Stimulated activated CD8-positive, alpha-beta memory T cell treated with anti-CD3 and anti-CD28 coated beads, Interleukin-7, amount 100 ng/mL, for 48 hours (primary cell): Measurements from ENCODE around the gene RPLP1.
A peak's percentile ranks its signal among the peaks of the same experiment; 100 is the strongest.

Experiments used
- DNase-seq, 2 donors: peaks; one replicate each; pipeline ENCODE4 v3.0.0-alpha.2; 2020; ENCODE audit warnings: low read depth in 1 of 2; ENCODE audit errors: extremely low read depth in 1 of 2

RPLP1 gene

DNA sequence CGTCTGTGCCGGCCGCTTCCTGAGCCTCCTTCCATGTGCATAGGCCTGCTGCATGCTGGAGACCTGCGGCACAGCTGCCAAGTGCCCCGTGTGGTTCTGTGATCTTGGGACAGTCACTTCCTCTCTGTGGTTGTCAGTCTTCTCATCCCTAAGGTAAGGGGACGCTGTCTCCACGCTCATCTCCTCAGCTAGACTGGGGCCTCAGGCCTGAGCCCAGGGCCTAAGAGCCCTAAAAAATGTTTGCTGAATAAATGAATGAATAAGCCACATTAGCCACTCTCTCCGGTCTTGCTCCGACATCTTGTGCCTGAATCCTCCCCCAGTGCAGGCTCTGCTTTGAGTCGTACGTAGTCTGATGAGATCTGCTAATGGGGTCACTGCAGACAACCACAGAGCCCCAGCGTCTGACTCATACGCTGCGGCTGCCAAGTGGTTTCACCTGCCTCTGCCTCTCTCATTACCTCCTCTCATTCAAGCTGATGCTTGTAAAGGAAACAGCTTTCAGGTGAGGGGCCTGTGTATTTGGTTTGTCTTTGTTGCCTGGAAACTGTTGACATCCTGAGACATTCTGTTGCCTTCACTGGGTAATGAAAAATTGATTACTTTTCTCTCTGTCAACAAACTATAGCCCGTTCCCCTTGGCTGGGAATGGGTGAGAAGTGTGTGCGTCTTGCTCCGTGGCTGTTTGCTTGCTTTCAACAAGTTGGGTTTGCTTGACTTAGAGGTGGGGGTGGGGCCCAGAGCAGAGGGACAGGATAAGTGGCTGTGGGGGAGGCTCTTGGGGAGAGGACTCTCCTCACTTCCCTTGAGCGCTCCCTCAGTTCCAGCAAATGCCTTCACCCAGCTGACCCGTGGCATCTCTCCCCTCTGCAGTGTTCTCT lies 15.9 kb downstream of the RPLP1 start:
- peak; percentile 66 to 79 for DNase-seq

DNA sequence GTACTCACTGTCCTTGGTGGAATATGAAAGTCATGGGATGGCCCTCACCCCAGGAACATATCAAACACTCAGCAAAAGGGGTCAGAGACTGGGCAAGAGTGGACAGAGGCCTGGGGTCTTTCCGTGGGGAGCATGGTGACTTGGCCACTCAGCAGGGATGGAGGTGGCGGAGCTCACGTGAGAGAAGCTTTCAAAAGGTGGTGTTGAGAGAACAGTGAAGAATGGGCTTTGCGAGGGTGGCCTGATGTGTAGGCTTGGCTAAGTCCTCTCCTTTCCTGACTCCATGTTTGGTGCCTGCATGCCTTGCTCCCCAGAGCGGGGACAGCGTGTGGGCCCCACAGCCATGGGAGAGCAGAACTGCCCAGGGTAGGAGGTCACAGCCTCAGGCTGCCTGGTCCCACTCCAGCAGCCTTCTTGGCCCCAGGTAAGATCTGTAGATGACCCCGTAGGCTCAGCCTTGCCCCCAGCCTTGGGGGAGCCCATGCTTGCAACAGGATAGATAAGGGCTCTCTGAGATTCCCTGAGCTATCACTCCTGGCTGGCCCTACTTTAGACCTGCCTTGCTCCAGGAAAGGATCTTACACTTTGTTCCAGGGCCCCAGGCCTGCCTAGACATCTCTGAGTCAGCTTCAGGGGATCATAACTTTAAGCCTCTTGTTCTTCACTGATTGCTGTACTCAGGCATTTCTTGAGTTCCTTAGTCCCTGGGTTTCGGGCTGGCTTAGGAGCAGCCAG lies 17.0 kb downstream of the RPLP1 start:
- DNase-seq = no peak

DNA sequence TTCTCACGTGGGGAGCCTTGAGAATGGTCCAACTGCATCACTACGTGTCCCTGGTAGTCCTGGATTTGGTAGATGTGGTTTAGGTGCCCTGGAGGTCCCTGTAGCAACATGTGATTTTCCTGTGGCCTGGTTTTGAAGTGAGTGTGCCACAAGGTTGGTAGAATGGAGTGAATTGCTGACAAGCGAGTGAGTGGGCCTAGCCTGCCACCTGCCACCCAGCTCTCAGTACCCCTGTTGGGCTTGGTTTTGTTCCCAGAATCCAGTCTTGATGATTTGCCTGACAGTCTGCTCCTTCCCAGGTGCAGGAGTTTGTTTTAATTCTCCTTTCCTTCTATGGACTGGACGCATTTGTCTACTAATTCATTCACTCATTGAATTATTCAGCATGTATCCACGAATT lies 19.4 kb downstream of the RPLP1 start:
- no peak for DNase-seq

DNA sequence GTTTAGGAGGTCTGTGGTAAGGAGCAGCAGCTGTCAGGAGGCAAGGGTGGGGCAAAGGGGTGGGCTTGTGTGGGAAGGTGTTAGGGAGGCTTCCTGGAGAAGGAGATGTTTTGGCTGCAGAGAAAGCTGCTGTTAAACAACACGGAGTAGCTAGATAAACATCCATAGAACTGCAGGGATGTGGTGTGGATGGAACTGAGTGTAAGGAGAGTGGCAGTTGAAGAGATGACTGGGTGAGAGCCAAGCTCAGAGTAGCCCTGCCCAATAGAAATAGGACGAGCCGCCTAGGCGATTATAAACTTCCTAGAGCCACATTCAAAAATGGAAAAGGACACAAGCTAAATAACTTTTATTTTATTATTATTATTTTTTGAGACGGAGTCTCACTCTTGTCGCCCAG lies 19.9 kb downstream of the RPLP1 start:
- no peak for DNase-seq

DNA sequence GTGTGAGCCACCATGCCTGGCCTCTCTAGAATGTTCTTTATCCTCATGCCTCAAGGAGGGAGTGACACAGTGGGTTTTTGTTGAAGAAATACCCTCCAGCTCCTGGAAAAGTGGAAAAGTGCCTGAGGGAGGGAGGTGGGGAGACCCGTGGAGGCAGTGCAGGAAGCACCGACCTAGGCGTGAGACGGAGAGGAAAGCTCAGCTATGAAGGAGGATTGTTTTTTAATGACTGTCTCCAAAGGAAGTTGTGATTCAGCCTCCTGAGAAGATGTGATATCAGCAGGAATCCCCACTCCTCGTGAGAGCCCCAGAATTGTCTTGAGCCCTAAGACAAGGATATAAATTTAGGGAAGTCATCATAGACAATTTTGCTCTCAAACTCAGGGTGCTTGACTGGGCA lies 21.7 kb downstream of the RPLP1 start:
- no peak for DNase-seq

DNA sequence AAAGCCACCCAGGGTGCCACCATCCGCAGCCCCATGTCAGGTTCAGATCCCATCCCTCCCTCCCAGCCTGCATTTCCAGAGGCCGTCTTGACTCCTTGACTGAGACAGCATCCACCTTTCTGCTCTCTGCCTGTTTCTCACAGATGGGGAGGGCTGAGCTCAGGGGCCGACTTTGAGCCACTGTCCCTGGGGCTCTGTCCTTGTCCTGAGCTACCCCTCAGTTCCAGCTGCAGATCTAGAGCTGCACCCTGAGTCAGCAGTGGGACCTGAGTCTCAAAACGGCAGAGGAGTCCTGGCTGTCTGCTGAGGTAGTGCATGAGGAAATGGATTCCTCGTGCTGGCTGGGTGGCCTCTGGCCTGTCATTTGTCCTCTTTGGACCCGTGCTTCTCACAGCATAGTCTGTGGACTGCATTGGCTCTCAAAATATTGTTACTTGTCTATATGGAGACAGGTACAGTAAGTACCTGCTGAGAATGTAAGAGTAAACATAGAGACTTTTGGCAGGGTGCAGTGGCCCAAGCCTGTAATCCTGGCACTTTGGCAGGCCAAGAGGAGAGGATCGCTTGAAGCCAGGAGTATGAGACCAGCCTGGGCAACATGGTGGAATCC lies 22.3 kb downstream of the RPLP1 start:
- no peak for DNase-seq

DNA sequence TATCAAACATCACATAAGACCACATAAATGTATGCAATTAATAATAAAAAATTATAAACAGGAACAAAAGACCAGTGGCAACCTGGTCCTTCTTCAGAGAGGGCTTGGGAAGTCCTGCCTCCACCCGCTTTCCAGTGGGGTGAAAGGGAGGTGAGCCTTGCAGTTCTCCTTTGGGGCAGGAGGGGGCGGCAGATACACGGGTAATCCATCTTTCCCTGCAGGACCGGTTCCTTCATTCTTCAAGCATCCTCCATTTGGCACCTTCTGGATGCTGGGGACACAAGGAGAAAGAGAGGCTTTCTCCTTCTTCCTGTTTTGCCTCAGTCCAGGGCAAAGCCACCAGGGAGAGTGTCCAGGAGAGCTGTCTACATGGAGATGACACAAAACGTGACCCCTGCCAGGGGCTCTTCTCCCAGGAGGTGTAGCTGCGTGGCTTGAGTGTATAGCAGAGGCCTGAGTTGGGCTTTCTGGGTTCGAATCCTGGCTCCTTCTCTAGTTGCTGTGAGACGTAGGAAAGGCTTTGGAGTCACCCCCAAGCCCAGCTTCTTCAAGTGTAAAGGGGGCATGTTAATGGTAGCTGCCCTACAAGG lies 23.2 kb downstream of the RPLP1 start:
- DNase-seq = peak in 1 of 2 donors; percentile 31

DNA sequence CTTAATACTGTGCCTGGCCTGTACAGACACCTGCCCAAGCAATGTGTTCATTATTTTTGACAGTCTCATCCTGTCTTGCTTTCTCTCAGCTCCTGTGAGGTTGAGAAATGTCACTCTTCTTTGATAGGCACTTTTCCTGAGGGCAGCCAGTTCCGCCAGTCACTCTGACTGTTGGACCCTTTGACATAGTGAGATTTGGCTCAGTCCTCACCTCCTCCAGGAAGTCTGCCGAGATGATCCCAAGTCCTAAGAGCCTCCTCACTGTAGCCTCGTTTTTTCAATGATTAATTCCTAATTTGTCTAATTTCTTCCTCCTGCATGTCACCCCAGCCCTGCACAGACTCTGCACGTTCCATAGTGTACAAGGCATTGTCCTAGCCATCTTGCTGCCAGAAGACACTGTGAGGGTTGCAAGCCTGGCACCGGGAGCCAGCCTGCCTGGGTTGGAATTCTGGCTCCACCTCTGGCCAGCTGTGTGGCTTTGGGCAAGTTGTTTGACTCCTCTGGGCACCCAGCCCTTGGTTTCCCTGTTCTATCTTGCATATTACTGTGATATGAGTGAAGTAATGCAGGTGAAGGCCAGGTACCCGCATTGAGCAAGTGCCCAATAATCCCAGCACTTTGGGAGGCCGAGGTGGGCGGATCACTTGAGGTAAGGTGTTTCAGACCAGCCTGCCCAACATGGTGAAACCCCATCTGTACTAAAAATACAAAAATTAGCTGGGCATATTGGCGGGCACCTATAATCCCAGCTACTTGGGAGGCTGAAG lies 24.3 kb downstream of the RPLP1 start:
- no peak for DNase-seq

DNA sequence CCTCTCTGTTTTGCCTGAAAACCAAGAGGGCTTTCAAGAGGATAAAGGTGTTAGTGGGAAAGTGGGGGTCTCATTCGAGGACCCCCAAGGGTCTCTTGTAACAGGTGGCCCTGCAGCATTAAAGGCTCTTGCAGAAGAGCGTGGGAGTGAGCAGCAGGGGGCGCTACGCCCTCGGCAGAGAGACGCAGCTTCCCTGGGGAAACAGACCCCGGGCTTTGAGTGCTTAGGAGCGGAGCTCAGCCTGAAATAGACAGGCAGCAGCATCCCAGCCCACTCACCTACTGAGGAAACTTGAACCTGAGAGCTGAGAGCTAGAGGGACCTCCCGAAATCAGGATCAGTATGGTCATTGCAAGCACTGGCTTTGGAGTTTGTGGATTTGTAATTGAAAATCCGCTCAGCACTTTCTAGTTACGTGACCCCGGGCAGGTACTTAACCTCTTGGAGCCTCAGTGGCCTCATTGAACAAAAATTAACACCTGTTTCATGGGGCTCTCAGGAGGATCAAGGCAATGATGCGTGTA lies 25.7 kb downstream of the RPLP1 start:
- DNase-seq = no peak

DNA sequence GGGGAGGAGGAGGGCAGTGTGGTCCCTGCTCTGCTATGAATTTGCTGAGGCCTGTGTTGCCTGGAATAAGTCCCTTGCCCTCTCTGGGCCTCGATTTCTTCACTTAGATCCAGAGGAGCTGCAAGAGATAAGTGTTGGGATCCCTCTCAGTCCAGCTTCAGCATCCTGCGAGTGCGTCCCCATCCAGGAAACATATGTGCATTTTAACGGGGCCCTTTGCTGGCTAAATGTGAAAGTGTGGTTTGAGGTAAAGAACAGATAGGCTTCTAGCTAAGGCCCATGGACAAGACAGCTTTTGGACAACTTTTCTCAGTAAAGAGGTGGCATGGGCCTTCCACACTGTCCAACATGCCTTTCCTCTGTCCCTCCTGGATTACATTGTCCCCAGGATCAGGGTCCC lies 26.5 kb downstream of the RPLP1 start:
- no peak for DNase-seq

DNA sequence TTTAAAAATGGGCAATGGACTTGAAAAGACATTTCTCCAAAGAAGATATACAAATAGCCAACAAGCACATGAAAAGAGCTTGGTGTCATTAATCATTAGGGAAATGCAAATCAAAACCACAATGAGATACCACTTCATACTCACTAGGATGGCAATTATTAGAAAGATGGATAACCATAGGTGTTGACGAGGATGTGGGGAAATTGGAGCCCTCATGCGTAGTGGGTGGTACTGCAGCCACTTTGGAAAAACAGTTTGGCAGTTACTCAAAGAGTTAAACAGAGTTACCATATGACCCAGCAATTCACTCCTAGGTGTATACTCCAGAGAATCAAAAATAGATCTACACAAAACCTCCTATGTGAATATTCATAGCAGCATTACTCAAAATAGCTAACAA lies 27.4 kb downstream of the RPLP1 start:
- no peak for DNase-seq

DNA sequence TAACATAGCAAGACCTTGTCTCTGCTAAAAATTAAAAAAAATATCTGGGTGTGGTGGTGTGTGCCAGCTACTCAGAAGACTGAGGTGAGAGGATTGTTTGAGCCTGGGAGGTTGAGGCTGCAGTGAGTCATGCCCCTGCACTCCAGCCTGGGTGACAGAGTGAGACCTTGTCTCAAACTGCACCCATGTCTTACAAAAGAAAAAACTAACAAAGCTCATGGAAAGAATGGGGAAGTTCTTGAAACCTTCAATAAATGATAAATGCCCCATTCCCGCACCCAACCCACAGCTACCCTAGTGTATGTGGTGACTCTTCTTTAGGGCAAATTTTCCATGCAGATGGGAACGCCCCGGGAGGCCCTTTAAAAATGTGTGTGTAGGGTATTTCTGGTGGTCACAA lies 28.3 kb downstream of the RPLP1 start:
- DNase-seq = no peak

DNA sequence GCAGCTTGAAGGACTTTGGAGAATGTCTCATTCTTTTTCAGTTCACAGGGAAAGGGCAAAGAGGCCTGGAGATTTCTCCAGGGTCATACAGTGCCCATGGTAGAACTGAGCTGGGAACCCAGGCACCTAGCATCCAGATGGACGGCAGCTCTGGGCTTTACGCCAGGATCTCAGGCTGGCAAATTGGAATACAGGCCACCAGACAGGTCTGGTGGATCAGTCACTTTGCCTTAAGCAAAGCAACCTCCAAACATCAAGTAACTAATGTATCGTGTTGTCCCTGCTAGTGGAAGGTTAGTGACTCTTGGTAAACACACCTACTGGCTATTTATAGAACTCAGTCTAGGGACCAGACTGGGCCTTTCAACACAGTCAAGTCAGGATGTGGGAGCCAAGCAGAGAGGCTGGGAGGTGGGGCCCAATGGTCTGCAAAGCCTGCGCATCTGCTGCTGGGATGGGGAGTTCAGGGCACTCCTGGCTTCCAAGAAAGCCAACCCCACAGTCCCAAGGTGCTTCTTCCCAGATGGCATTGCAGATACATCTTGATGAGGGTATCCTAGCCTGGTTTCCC lies 30.2 kb downstream of the RPLP1 start:
- DNase-seq = no peak

DNA sequence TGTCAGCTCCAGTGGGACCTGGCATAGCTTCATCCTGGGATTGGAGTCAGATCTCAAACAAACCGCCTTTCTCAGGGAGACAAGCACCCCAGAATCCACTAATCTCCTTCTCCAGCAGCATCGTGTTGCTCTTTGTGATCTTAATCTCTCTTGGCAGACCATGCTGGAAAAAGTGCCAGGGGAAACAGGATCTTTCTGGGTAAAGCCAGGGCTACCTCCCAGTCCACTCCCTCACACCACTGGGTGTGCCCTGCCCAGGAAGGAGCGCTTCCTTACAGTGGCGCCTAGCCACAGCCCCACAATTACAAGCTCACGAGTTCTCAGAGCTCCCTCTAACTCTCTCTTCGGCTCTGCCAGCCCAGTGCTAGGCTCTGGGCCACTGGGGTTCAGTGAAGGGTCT lies 32.2 kb downstream of the RPLP1 start:
- no peak for DNase-seq

DNA sequence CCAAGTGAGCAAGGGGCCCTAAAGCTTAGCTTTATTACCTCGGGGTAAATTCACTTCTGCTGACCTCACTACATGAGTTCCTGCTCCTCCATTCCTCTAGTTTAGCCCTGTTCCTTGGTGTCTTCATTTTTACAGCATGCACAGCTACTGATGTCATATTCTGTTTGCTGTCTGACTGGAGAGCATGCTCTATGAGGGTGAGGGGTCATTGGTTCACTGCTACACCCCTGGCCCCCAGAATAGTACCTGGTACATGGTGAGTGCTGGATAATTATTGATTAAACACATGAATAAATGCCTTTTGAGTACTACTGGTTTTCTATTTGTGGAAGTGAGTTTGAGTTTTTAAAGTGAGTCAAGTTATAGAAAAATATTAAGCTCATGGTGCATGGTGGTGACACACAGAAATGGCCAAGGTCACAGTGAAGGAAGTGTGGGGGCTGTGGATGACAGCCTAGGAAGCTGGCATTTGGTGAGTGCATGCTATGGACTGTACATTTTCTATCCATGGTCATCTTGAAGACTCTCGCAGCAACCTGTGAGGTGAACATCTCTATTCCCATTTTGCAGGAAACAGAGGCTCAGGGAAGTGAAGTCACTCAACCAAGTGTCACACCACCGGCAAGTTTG lies 34.0 kb downstream of the RPLP1 start:
- no peak for DNase-seq

DNA sequence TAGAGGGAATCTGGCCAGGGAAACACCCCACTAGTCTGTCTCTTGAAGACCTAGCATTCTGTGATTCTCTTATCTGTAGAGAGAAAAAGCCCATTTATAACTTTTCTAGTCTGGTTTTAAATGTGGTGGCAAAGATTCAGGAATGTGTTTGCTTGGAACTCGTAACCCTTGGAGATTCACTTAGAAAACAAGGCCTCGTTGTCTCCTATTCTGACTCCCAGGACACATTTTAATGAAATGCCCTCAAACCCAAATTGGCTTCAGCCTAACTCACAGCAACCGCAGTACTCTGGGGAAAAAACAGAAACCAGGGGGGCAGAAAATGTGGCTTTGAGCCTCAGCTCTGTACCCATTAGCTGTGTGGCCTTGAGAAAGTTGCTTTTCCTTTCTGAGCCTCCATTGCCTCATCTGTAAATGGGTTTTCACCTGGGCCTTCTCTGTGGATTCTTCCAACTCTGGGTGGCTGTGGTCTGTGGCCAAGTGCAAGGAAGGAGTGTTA lies 36.5 kb downstream of the RPLP1 start:
- no peak for DNase-seq

DNA sequence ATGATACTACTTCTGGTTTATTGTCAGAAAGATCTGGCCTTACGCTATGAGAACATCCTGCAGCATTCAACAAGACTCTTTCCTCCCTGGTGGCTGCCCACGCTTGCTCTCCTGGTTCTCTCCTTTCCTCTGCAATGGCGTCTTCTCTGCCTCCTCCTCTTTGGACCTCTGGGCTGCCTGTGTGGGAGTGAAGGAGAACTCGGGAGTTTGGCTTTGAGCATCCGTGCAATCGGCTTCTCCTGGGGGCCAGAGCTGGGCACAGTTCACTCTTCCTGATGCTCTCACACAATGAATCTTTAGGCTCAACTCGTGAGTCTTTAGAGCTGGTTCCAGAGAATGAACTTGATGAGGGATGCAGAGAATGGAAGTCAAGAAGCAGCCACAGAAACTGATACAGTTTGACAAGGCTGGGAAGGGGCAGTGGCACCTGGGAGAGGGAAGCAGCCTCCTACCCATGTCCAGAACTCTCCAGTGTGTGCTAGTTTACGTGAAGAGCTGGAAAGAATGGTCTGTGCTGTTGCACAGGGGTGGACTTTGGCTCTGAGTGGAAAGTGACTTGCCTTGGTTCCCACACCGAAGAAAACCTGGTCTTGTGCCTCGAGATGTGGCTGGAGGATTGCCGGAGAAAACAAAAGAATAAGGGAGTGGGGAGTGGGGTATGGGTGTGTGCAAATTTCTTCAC lies 37.9 kb downstream of the RPLP1 start:
- DNase-seq = no peak

DNA sequence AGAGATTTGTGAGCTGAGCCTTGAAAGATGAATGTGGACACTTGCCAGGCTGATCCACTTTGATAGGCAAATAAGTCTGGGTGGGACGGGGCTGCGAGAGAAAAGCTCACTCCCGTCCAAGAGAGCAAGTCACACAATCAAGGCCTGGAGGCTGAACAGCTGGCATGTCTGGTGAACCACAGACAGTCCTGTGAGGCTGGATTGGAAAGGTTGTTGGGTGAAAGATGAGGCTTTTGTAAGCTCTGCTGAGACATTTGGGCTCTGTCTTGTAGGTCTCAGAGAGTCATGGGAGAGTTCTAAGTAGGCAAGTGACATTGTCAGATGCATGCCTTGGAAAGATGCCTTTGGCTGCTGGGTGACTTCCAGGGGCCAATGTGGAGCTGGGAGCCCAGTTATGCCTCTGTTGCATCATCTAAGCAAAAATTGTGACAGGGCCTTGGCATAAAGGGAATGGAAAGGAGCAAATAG lies 38.5 kb downstream of the RPLP1 start:
- DNase-seq = no peak

DNA sequence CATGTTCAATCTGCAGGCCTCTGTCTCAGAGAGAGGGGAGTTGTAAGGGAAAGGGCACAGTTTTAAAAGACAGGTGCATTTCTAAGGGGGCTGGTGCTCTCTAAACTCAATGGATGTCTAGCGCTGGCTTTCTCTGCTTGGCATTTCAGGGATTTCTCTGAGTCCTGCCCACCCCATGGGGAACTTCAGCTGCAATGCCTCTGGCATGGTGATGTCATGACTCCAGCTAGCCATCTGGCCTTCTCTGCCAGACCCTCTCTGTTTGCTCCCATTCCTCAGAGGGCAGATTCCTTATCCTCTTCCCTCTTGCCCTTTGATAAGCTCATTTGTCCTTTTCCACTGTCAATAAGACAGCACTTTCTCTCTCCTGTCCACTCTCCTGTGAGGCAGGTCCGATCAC lies 40.8 kb downstream of the RPLP1 start:
- DNase-seq = no peak
